T-helper 2 cell treated with Interferon-gamma antibody and Interleukin-4, amounts not matched to agents 5 μg/mL and 100 μg/mL, for 36 hours (primary cell): ENCODE data around the gene MYLK2.
A peak's percentile ranks its signal among the peaks of the same experiment; 100 is the strongest.
"Not testable (repeated sequence)": the region's sequence is repeated elsewhere in the genome, so short reads cannot be mapped to it uniquely, and the experiment has no call there.

ENCODE experiments used
- DNase-seq: peaks from one replicate; pipeline ENCODE4 v3.0.0; 2021; ENCODE audit warnings: low spot score
- H3K27ac Mint-ChIP-seq: one replicate; pipeline ENCODE4 v1.8.0; 2021; ENCODE audit warnings: mild to moderate bottlenecking, mixed read lengths
- H3K27me3 Mint-ChIP-seq: one replicate; pipeline ENCODE4 v1.8.0; 2021; ENCODE audit warnings: low read depth, mixed read lengths
- H3K36me3 Mint-ChIP-seq: one replicate; pipeline ENCODE4 v1.8.0; 2021; ENCODE audit warnings: low read depth, mixed read lengths
- H3K4me1 Mint-ChIP-seq: one replicate; pipeline ENCODE4 v1.8.0; 2021; ENCODE audit warnings: low read depth, mixed read lengths
- H3K4me3 Mint-ChIP-seq: one replicate; pipeline ENCODE4 v1.8.0; 2022; ENCODE audit warnings: mild to moderate bottlenecking, moderate library complexity, mixed read lengths
- H3K9me3 Mint-ChIP-seq: one replicate; pipeline ENCODE4 v1.8.0; 2021; ENCODE audit warnings: mixed read lengths

Gene MYLK2

DNA sequence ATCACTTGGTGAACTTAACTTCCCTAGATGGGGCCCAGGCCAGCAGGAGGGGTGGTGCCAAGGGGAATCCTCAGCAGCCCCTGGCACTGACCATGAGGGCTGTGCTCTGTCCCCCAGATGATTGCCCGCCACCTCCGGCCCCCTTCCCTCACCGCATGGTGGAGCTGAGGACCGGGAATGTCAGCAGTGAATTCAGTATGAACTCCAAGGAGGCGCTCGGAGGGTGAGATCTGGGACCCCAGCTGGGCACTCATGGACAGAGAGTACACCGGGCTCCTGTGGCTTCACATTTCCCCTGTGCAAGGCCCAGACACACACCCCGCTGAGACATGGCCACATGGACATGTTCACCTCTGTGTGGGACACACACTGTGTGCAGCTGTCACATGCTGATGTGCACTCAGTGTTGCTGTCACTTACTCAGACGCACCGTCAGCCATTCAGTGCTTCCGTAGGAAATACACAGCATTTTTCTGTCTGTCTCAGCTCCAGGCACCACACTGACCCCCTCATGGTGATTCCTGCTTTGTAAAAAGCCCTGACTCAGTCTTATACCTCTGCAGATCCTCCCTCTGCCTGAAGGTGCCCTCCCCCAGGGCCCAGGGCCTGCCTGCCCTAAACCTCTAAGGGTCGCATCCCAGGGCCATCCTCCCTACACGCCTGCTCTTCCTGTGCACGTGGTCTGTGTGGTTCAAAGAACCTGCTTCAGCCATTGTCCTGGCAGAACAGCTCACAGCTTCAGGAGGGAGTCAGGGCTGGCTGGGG lies 4.4 kb downstream of the MYLK2 start:
- no peak for DNase-seq
- H3K9me3 Mint-ChIP-seq, result no peaks in the 10 kb centered on the region
- H3K27ac Mint-ChIP-seq, result no peak overlapping the region
- H3K36me3 Mint-ChIP-seq, result no peaks in the 10 kb centered on the region
- H3K4me3 Mint-ChIP-seq, result no peak overlapping the region
- H3K4me1 Mint-ChIP-seq, result no peaks in the 10 kb centered on the region
- H3K27me3 Mint-ChIP-seq, result no peaks in the 10 kb centered on the region

DNA sequence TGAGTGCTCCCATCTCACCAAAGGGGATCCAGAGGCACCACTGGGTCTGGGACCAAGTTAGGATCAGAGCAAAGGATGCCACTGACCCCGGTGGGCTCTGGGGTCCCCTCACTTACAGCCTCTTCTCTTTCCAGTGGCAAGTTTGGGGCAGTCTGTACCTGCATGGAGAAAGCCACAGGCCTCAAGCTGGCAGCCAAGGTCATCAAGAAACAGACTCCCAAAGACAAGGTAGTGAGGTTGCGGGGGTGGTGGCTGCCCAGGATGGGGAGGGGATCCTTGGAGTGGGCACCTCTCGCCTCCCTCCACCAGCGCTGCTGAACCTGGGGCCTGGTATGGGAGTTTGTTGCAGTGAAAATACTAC lies 4.9 kb downstream of the MYLK2 start:
- DNase-seq, result no peak
- no peak overlapping the region for H3K4me3 Mint-ChIP-seq
- H3K36me3 Mint-ChIP-seq, result no peaks in the 10 kb centered on the region
- no peaks in the 10 kb centered on the region for H3K9me3 Mint-ChIP-seq
- H3K4me1 Mint-ChIP-seq, result no peaks in the 10 kb centered on the region
- no peaks in the 10 kb centered on the region for H3K27me3 Mint-ChIP-seq
- no peak overlapping the region for H3K27ac Mint-ChIP-seq

GRCh38 chr20:31824554-31825313 lies 5.6 kb downstream of the MYLK2 start:
- Mint-ChIP-seq H3K27ac (no peak overlapping the region), H3K36me3 (no peaks in the 10 kb centered on the region), H3K9me3 (no peaks in the 10 kb centered on the region), H3K27me3 (no peaks in the 10 kb centered on the region), H3K4me3 (no peak overlapping the region), H3K4me1 (no peaks in the 10 kb centered on the region)
- no peak for DNase-seq

- Mint-ChIP-seq H3K27me3 (no peaks in the 10 kb centered on the region), H3K4me3 (no peak overlapping the region), H3K9me3 (no peaks in the 10 kb centered on the region), H3K4me1 (no peaks in the 10 kb centered on the region), H3K36me3 (no peaks in the 10 kb centered on the region), H3K27ac (no peak overlapping the region)
- DNase-seq, result no peak
Observed at GRCh38 chr20:31826074-31826473, 6.9 kb downstream of the MYLK2 start.

- no peak overlapping the region for H3K4me3 Mint-ChIP-seq
- H3K4me1 Mint-ChIP-seq, result no peaks in the 10 kb centered on the region
- H3K27ac Mint-ChIP-seq, result no peak overlapping the region
- H3K27me3 Mint-ChIP-seq, result no peaks in the 10 kb centered on the region
- no peaks in the 10 kb centered on the region for H3K9me3 Mint-ChIP-seq
- DNase-seq, result no peak
- H3K36me3 Mint-ChIP-seq, result no peaks in the 10 kb centered on the region
Observed at GRCh38 chr20:31827059-31827458, 7.9 kb downstream of the MYLK2 start.

- H3K27me3 Mint-ChIP-seq, H3K4me1 Mint-ChIP-seq, H3K9me3 Mint-ChIP-seq, H3K4me3 Mint-ChIP-seq, DNase-seq, H3K36me3 Mint-ChIP-seq, H3K27ac Mint-ChIP-seq: not testable (repeated sequence)
Observed at GRCh38 chr20:31828016-31828415, 8.9 kb downstream of the MYLK2 start.

GRCh38 chr20:31829731-31830130 lies 10.6 kb downstream of the MYLK2 start:
- no peak for DNase-seq
- Mint-ChIP-seq H3K4me1 (no peaks in the 10 kb centered on the region), H3K27me3 (no peaks in the 10 kb centered on the region), H3K4me3 (no peak overlapping the region), H3K27ac (no peak overlapping the region), H3K9me3 (no peaks in the 10 kb centered on the region), H3K36me3 (no peaks in the 10 kb centered on the region)

DNA sequence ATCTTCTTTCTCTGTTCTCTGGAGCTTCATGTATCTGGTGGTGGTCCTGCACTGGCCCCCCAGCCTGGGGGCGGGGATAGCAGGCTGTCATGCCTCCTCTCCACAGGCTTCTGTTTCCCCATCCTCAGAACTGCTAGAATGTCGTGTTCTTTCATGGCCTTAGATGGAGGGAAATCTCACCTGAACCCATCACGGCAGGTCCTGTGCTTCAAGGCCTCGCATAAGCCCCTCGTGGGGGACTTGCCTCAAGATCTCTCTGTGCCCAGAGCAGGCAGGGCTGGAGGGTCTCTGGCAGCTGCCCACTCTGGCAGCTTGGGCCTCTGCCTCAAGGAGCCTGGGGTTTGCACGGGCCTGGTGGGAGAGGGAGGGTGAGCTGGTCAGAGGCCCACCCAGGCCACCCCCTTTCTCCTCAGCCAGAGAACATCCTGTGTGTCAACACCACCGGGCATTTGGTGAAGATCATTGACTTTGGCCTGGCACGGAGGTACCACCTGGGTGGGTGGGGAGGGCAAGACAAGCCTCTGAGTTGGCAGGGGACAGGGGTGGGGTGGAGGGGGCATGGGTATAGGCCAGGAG lies 11.3 kb downstream of the MYLK2 start:
- Mint-ChIP-seq H3K9me3 (no peaks in the 10 kb centered on the region), H3K4me1 (peaks cover 4% of the 10 kb centered on the region), H3K27me3 (no peaks in the 10 kb centered on the region), H3K4me3 (no peak overlapping the region), H3K36me3 (no peaks in the 10 kb centered on the region), H3K27ac (no peak overlapping the region)
- no peak for DNase-seq

- no peak for DNase-seq
- Mint-ChIP-seq H3K9me3 (no peaks in the 10 kb centered on the region), H3K27ac (no peak overlapping the region), H3K36me3 (no peaks in the 10 kb centered on the region), H3K27me3 (no peaks in the 10 kb centered on the region), H3K4me3 (no peak overlapping the region), H3K4me1 (peaks cover 11% of the 10 kb centered on the region)
Observed at GRCh38 chr20:31831211-31831610, 12.1 kb downstream of the MYLK2 start.

DNA sequence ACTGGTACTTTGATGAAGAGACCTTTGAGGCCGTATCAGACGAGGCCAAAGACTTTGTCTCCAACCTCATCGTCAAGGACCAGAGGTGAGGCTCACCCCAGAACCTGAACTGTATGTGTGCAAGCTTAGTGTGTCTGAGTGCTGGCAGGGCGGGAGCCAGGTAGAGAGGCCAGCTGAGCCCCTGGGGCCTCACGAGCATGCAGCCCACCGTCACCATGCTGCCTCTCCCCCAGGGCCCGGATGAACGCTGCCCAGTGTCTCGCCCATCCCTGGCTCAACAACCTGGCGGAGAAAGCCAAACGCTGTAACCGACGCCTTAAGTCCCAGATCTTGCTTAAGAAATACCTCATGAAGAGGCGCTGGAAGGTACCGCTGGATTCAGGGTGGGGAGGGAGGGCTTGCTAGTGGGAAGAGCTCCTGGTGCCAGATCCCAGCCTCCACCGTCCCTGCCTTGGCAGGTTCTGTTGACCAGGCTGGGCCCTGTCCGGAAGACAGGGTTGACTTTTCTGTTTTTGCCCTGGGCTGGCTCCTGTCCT lies 12.7 kb downstream of the MYLK2 start:
- DNase-seq, result no peak
- H3K4me1 Mint-ChIP-seq, result peaks cover 15% of the 10 kb centered on the region
- H3K27ac Mint-ChIP-seq, result no peak overlapping the region
- H3K9me3 Mint-ChIP-seq, result no peaks in the 10 kb centered on the region
- no peaks in the 10 kb centered on the region for H3K36me3 Mint-ChIP-seq
- no peak overlapping the region for H3K4me3 Mint-ChIP-seq
- H3K27me3 Mint-ChIP-seq, result no peaks in the 10 kb centered on the region

DNA sequence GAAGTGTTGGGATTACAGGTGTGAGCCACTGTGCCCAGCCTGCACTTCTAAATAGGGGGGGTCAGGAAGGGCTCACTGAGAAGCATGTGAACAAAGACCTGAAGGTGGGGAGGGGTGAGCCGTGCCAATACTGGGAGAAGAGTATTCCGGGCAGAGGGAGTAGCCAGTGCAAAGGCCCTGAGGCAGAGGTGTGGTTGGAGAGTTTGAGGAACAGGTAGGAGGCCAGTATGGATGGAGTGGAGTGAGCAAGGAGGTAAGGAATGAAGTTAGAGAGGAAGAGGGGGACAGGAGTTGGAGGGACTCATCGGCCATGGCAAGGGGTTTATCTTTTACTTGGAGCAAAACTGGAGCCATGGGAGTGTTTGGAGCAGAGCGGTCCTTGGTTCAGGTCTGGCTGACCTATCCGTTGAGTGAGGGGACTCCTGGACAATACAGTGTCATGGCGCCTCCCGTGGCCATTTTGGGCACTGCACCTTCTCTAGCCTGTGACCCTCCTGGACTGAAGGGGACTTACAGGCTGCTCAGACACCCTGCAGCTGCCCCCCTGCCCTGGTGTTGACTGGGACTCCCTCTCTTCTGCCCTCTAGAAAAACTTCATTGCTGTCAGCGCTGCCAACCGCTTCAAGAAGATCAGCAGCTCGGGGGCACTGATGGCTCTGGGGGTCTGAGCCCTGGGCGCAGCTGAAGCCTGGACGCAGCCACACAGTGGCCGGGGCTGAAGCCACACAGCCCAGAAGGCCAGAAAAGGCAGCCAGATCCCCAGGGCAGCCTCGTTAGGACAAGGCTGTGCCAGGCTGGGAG lies 14.2 kb downstream of the MYLK2 start:
- H3K36me3 Mint-ChIP-seq, result no peaks in the 10 kb centered on the region
- H3K27me3 Mint-ChIP-seq, result no peaks in the 10 kb centered on the region
- H3K4me3 Mint-ChIP-seq, result no peak overlapping the region
- peaks cover 15% of the 10 kb centered on the region for H3K4me1 Mint-ChIP-seq
- H3K27ac Mint-ChIP-seq, result no peak overlapping the region
- DNase-seq, result peak; percentile 29
- no peaks in the 10 kb centered on the region for H3K9me3 Mint-ChIP-seq

DNA sequence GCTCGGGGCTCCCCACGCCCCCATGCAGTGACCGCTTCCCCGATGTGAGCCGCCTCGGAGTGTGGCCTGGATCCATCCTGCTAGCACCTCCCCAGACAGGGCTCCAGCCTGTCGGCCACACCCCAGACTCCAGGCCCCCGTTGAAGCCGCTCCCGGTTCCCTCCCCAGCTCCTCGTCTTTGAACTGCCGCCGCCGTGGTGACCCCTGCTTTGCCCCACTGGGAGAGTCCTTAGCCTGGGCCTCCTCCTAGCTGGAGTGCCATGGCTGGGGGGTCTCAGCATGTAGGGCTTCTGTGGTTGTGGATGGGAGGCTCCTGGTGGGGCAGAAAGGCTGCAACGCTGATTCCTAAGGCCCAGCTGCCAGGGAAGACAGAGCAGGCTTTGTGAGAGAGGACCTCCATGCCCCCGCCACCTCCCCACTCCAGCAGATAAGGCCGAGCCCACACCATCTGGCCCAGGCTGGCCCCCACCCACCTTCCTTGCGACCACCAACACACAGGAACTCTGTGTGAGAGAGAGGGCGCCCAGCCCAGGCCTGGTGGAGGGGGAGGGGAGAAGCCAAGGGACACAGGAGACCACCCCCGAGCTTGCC lies 14.9 kb downstream of the MYLK2 start:
- H3K4me3 Mint-ChIP-seq, result no peak overlapping the region
- no peaks in the 10 kb centered on the region for H3K9me3 Mint-ChIP-seq
- no peak overlapping the region for H3K27ac Mint-ChIP-seq
- H3K4me1 Mint-ChIP-seq, result peaks cover 15% of the 10 kb centered on the region
- no peaks in the 10 kb centered on the region for H3K36me3 Mint-ChIP-seq
- DNase-seq, result no peak
- H3K27me3 Mint-ChIP-seq, result no peaks in the 10 kb centered on the region

DNA sequence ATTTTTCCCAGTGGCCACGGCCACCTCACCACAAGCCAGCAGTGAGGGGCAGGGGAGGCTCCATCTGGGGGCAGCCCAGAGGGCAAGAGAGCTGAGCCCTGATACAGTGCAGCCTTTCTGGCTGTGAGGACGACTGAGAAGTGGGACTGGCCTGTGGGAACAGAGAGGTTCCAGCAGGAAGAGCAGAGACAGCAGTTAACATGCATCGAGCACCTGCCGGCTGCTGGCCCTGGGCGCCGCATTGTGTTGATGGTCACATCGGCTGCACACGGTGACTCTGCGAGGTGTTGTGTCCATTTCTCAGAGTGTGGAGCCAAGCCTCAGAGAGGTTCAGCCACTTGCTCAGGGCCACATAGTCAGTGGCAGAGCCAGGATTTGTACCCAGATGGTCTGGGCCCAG lies 16.4 kb downstream of the MYLK2 start:
- no peaks in the 10 kb centered on the region for H3K36me3 Mint-ChIP-seq
- H3K4me1 Mint-ChIP-seq, result peaks cover 15% of the 10 kb centered on the region
- H3K27me3 Mint-ChIP-seq, result no peaks in the 10 kb centered on the region
- DNase-seq, result no peak
- H3K9me3 Mint-ChIP-seq, result no peaks in the 10 kb centered on the region
- no peak overlapping the region for H3K27ac Mint-ChIP-seq
- no peak overlapping the region for H3K4me3 Mint-ChIP-seq
